Measurements from ENCODE around the gene ANGEL1.

- TF ChIP-seq CTCF (IDR thresholded peaks at IDR 0.05; ENCODE audit: control extremely low read depth in 1 of 3, insufficient read depth in 1 of 3, low read depth in 1 of 3, low read length in 3 of 3) (no peak), RAD21 (IDR thresholded peaks at IDR 0.05 in 1 of 2, conservative IDR thresholded peaks at IDR 0.05 in 1 of 2; ENCODE audit: low read depth in 2 of 2, low read length in 2 of 2) (no peak), POLR2AphosphoS5 (IDR thresholded peaks at IDR 0.05; ENCODE audit: low read depth, low read length) (peak; percentile 16; the same call in 1 of the 2 replicates), NRF1 (IDR thresholded peaks at IDR 0.05; ENCODE audit: low read depth, low read length) (no peak), CEBPB (IDR thresholded peaks at IDR 0.05; ENCODE audit: low read depth, low read length) (no peak), TAF1 (IDR thresholded peaks at IDR 0.05; ENCODE audit: low read depth, low read length) (no peak)
These were observed 33.2 kb downstream of the ANGEL1 start for GRCh38 chr14:76779221-76780057.

Data from H1 (cell line).